PFSK-1 (cell line): Measurements from ENCODE around the gene IGF2BP2.

Experiments used
- POLR2AphosphoS5 ChIP-seq: IDR thresholded peaks from 2 replicates; pipeline ENCODE4 v1.6.1; 2012; ENCODE audit warnings: low read depth, mild to moderate bottlenecking, control low read depth, low read length, moderate library complexity
- SIN3A ChIP-seq: IDR thresholded peaks from 2 replicates; pipeline ENCODE4 v1.6.1; 2012; ENCODE audit warnings: mild to moderate bottlenecking, low read length, moderate library complexity, borderline replicate concordance; ENCODE audit not compliant: insufficient read depth
- TAF1 ChIP-seq: IDR thresholded peaks from 2 replicates; pipeline ENCODE4 v1.6.1; 2012; ENCODE audit warnings: low read length, control low read depth, borderline replicate concordance; ENCODE audit not compliant: insufficient read depth

GRCh38 chr3:185724761-185725160 lies 100.1 kb downstream of the IGF2BP2 start:
- TF ChIP-seq TAF1 (no peak), POLR2AphosphoS5 (no peak), SIN3A (no peak)
